Fibroblast of lung (primary cell): ENCODE results near the gene EVI5.

Source experiments
- EZH2 ChIP-seq: IDR thresholded peaks from 2 replicates; pipeline ENCODE4 v1.5.1; 2012; ENCODE audit warnings: low read length, control low read depth, mild to moderate bottlenecking; ENCODE audit errors: missing control alignments
- TF ChIP-seq, protein P1 (sequence below), 2 donors: IDR thresholded peaks in 1 of 2; conservative IDR thresholded peaks in 1 of 2; 1 replicate in 1 of 2; 2 replicates in 1 of 2; pipeline ENCODE4 v1.5.1; 2011 to 2012; ENCODE audit warnings: low read length in 2 of 2, control low read depth in 1 of 2, inconsistent platforms in 1 of 2, low read depth in 1 of 2, mild to moderate bottlenecking in 1 of 2

DNA sequence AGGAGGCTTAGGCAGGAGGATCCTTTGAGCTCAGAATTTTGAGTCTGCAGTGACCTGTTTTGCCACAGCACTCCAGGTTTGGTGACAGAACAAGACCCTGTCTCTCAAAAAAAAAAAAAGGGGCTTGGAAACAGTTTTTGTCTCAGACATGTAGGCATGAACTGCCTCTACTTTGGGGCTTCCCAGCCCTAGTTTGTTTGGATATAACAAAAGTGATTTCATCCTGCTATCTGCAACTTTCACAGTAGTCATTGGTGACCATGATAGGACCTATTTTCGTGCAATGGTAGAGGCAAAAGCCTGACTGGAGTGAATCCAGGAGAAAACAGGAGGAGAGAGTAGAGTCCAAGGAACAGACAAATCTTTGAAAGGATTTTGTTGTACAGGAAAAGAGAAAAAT lies 20.3 kb upstream of the EVI5 start:
- TF ChIP-seq, protein P1, sequence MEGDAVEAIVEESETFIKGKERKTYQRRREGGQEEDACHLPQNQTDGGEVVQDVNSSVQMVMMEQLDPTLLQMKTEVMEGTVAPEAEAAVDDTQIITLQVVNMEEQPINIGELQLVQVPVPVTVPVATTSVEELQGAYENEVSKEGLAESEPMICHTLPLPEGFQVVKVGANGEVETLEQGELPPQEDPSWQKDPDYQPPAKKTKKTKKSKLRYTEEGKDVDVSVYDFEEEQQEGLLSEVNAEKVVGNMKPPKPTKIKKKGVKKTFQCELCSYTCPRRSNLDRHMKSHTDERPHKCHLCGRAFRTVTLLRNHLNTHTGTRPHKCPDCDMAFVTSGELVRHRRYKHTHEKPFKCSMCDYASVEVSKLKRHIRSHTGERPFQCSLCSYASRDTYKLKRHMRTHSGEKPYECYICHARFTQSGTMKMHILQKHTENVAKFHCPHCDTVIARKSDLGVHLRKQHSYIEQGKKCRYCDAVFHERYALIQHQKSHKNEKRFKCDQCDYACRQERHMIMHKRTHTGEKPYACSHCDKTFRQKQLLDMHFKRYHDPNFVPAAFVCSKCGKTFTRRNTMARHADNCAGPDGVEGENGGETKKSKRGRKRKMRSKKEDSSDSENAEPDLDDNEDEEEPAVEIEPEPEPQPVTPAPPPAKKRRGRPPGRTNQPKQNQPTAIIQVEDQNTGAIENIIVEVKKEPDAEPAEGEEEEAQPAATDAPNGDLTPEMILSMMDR (conservative IDR thresholded peaks at IDR 0.05 in 1 of 2, IDR thresholded peaks at IDR 0.05 in 1 of 2; ENCODE audit: low read depth in 1 of 2, low read length in 2 of 2) = no peak
- no peak for TF ChIP-seq EZH2
